Fibroblast of skin of right quadriceps (primary cell): Measurements from ENCODE around the gene ANKRD60.

Experiments
- DNase-seq: peaks from one replicate; pipeline ENCODE4 v3.0.0-alpha.2; 2013

The ANKRD60 gene

DNA sequence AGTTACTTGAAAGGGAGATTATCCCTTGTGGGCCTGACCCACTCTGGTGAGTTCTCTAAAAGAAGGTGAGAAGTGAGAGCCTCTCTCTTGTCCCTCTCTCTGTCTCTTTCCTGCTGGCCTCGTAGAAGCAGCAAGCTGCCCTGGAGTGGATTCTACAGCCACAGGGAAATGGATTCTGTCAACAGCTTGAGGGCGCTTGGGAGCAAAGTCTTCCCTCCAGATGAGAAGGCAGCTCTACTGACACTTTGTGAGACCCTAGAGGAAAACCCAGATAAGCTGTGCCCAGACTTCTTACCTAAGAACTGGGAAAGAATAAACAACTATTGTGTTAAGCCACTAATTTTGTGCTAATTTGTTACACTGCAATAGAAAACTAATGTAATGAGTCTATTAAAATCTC, 39.9 kb downstream of the ANKRD60 start:
- no peak for DNase-seq

DNA sequence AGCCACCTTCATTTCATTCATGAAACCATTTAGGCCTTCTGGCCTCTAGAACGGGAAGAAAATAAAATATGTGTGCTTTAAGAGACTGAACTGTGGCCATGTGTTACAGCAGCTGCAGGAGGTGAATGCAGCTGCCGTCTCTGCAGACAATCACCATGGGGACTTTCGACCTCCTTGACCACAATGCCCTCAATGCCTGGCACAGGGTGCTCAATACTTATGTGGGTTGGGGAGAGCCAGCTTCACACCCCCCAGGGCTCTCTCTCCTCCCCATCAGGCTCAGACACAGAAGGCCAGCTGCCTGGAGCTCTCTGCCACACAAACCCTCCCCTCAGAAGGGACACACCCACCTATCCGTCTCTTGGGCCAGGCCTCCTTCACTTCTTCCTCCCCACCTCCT, 43.5 kb downstream of the ANKRD60 start:
- no peak for DNase-seq

DNA sequence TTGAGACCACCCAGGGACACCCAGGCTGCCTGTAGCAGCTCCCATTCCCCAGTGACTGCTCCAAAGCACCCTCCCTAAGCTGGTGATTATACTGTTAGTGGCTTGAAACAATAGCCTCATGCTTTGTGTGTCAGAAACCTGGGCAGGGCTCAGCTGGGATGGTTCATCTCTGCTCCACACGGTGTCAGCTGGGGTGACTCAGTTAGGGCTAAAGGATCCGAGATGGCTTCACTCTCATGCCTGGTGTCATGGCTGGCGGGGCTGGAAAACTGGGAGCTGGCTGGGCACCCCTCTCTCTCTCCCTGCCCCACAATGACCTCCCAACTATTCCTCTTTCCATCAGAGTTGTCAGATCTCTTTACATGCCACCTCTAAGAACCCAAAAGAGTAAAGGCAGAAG, 44.4 kb downstream of the ANKRD60 start:
- DNase-seq, result no peak

DNA sequence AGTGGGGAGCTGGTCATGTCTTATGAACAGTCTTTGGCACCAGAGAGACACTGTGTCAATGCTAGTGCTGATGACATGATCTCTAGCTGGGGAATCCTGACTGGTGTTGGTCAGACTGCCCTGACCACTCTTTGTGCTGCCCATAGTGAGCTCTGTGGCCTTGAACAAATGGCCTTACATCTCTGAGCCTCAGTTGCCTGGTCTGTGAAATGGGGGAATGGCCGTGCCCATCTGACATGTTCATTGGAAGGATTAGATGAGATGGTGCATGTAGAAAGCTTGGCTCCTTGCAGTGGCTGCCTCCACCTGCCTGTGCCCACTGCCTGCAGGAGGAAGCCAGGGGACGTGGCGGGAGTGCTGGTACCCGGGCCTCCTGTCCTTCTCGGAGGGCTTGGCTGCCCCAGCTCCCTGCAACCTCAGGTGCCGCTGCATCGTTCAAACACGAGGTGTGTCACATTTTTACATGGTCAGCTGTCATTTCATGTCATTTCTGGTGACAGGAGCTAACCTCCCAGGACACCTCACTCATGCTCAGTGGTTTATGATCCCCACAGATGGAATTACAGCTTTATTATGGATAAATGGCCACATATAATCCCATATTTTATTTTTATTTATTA, 45.8 kb downstream of the ANKRD60 start:
- no peak for DNase-seq

DNA sequence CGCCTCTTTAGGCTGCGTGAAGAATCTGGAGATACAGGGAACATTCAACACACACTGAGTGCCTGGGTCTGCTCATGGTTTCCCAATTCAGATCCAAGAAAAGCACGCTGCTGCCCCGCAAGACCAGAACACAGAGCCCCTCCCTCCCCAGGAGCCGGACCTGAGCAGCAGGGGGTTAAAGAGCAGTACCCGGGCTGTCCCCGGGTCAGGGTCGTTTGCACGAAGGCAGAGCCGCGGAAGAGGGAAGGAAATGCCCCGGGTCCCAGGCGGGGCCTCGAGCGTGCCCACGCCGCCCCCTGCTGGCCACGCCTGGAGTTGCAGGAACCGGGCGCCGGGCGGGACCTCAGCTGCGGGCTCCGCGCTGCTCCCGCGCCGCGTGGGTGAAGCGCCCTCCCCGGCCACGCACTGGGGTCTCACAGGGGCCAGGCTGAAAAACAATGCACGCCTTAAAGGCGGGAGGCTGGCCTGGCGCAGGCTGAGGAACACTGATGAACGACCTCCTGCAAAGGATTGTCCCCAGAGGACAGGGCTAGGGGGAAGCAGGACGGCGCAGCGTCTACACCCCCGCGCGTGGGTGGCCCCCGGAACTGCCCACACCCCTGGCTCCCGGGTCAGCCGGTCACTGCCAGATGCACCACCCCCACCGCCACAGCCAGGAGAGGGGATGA, 48.9 kb downstream of the ANKRD60 start:
- DNase-seq, result peak; percentile 33

DNA sequence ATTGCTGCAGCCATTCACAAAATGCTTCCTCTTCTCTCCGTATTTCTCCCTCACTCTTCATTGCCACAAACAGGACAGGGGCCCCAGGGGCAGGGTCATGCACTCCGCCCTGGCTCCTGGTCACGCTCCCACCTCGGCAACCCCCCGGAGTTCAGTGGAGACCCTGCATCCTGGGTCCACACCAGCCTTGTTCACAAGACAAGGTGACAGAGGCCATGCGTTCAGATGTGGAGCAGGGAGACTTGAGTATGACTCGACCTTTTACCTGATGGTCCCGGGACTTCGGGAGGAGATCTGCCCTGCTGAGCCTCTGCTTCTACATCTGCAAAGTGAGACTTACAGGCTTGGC, 49.4 kb downstream of the ANKRD60 start:
- no peak for DNase-seq

DNA sequence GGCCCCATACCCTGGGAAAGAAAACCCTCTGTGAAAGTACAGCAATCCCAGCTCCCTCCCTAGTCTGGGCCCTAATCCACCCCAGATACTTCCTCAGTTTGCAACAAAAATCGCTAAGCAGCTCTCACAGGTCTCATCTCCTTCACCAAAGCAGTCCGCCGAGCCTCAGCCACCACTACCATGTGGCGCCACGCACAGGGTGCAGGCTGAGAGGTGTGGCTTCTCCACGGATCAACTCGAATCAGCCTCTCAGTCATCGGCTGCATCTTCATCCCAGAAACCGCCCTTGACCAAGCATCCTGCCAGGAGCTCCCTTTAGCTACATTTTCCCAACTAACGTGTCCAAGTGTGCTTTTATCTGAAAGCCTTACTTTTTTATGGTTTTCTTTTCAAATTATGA, 50.7 kb downstream of the ANKRD60 start:
- DNase-seq, result no peak

DNA sequence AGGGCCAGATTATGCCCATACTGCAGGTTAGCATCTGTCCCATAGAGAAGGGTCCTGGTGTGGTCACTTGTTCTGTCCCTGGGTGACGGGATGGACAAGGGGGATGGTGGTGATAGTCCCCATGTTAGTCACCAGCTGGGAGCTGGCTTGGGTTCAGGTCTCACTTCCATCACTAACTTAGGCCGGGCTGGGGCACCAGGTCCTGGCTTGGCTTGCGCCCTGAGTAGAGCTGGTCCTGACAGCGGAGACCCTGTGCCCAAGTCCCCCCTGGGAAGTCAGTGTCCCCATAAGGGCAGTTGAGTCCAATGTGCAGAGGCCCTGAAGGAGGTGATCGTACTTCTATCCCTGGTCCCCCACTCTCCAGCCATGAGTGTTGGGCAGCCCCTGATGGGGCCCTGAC, 52.6 kb downstream of the ANKRD60 start:
- DNase-seq, result no peak

DNA sequence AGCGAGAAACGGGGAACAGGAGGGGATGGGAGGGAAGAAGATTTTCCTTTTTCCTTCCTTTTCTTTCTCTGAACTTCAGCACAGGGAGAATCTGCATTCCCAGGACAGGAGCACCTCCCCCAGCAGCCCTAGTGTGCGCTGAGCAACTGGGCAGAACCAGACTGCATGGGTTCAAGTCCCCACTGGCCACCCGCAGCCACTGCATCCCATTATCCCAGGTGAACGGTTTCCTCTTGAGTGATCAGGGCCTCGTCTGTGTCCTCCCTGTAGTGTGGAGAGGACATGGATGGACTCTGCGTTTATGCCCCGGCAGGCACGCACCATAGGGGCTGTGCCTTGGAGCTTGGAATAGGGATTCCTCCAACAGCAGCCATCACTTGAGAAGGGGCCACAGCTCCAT, 53.0 kb downstream of the ANKRD60 start:
- DNase-seq, result no peak

DNA sequence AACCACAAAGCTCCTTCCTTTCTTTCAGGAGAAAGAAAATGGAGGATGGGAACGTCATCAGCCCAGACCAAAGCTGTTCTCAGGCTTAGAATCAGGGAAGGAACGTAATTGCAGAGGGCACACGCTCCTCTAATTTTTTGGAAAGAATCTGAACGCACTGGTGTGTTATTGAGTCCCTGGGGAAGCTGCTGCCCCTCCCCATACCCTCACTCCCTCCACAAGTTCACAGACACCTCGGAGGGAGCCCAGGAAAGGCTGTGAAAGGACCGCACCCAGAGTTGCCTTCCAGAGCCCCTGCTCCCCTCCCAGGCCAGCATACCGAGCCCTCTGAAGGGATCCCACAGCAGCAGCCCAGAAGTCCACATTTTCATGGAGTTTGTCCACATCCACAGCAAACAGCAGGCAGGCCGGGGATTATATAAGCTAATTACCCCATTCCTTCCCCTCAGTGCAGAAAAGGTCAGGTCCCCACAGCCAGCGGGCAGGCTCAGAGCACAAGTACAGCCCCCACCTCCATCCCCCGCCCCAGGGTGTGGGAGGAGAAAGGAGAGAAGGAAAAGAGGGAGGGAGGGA, 53.7 kb downstream of the ANKRD60 start:
- peak; percentile 32 for DNase-seq

DNA sequence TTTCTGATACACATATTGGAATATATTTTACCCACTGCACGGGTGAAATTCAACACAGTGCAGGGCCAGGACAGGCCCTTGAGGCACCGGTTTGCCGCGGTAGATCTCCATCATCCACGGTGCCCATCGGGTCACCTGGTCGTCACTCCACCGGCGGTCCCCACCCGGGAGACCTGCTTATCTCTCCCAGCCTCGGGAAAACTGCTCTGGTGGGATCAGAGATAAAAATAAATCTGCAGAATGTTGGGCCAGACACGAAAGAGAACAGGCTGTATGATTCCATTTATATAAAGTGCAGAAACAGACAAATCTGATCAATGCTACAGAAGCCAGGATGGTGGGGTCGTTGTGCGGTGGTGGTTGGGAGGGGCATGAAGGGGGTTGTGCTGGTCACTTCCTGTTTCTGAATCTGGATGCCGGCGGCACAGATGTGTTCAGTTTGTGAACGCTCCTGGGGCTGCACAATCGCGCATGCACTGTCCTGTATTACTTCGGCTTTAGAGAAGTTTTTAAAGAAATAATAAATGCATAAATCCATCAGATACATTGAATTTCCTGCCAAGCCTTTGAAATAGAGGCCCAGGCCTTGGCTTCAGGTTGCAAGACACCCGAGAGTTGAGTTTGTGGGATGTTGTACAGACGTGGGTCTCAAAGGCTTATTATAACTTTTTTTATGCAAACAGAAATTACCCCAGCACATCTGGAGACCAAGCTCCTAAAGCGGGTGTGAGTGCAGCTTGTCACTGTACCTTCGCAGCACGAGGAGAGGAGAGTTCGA, 54.3 kb downstream of the ANKRD60 start:
- peak; percentile 39 for DNase-seq

DNA sequence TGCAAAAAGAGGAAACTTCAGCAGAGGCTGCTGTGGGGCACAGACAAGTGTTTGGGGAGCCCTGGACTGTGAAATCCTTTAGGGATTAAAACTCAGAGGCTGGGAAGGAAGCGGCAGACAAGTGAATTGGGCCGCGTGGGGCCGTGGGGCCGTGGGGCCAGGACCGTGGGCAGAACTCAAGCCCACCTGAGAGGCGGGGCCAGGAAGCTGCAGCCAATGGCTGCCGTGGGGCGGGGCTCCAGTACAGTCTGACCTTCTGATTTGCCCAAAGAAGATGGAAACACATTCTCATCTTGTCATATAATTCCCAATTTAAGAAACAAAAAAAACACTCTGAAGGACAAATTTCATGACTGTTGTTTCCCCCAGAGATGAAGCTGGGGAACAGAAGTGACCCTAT, 55.4 kb downstream of the ANKRD60 start:
- DNase-seq, result no peak

DNA sequence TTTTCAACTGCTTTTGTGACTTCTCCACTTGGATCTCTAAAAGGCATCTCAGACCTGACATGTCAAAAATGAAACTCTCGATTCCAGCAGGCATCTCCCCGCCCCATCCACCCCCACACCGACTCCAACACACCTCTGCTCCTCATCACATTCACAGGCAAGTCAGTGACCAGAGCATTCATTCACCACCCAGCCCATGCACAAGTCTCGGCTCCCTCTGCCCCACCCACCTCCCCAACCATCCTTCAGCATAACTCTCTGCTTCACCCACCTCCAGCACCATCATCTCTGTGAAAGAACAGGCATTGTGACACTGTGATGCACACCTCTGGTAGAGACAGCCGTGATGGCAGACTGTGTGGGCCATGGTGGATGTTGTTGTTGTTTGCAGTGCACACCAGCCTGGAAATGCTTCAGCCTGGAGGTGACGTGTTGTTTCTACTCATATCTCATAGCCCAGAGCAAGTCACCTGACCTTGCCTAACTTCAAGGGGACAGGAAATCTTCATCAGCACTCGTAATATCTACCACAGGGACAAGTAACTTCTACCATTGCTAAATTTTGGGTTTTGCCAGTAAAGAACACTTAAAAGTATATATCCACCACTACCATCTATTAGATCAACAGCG, 56.5 kb downstream of the ANKRD60 start:
- DNase-seq, result no peak

DNA sequence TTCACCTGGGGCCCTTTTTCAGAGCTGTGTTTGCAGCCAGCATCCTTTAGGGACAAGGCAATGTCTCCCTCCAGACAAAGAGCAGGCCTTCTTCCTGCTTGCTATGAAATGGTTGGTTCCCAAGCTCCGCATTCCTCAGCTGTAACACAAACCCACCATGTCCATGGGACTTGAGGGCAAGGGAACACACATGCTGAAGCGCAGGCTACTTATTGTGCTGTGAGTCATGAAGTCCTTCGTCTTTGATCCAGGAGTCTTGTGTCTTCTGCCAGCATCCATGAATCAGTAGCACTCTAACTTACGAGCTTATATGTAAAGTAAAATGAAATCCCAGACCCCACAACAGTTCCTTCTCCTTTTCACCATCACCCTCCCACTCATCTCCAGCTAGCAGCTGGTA, 59.0 kb downstream of the ANKRD60 start:
- DNase-seq, result peak; percentile 84

DNA sequence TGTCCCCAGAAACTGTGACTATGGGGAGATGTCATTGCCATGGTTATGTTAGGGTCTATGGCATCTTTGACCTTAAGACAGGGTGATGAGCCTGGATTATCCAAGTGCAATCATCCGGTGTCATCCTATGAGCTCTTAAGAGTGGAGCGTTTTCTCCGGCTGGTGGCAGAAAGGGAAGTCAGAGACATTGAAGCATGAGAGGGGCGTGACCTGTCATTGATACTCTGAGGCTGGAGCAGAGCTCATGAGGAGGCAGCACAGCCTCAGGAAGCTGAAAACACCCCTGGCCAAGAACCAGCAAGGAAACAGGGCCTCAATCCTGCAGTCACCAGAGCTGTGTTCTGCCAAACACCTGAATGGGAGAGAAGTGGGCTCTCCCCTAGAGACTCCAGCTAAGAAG, 59.6 kb downstream of the ANKRD60 start:
- no peak for DNase-seq

DNA sequence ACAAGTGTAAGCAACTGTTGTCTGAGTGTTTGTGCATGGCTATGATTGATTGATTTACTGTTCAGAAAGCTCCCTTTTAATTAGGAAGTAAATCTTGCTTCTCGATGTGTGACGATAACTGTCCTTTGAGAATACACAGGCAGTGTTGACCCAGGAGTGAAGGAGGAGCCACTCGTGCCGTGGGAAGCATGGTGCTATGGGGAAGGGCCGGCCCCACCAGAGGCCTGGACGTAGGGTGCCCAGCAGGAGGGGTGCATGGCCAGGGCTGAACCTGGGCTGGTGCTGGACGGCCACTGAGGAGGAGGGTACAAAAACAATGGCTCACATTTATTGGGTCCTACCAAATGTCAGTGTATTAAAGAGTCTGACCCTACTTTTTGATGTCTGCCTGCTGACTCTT, 60.7 kb downstream of the ANKRD60 start:
- DNase-seq, result no peak
